ENCODE results near the gene PALD1. TPM values are rescaled to one million over a fixed set of nuclear protein-coding genes. Genes with fewer than 3 reads are reported as not detected.

Gene PALD1
- polyA plus RNA-seq, 3 donors = 0.04 to 0.11 TPM; not detected in 1

DNA sequence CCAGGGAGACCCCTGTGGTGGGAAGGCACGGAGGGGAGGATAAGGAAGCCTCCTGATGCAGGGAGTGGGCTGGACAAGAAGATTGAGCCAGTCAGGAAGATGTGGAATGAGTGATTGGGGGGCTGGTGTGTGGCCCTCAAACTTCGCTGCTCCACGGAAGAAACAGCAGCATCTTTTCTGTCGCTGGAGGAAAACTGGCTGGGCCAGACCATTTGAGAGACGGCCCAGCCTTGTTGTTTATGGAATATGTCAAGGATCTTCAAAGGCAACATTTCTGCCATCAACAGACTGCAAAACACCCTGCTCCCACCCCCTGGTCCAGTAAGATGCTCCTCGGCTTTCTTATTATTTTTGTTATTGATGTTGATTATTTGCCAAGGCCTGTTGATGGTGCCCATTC lies 29.4 kb downstream of the PALD1 start:
- 96% methylated on average over 4 of the region's 6 CpGs for WGBS (ENCODE audit: insufficient coverage)
- Mint-ChIP-seq H3K36me3 (no peaks in the 10 kb centered on the region), H3K9me3 (no peaks in the 10 kb centered on the region), H3K4me3 (no peak overlapping the region), H3K27ac (no peak overlapping the region), H3K4me1 (peaks cover 16% of the 10 kb centered on the region), H3K27me3 (ENCODE audit: low read depth in 3 of 3) (peaks cover 2 to 3% (median 3%) of the 10 kb centered on the region in 3 donors)
- intact Hi-C loops (cut with micrococcal nuclease) = no loop called here
- H3K4me3 ChIP-seq (replicated peaks in 1 of 3; ENCODE audit: low read depth in 2 of 3, low read length in 3 of 3) = no peak overlapping the region
- H4K20me1 ChIP-seq (ENCODE audit: insufficient read depth, low read length) = no peaks in the 10 kb centered on the region
- no peaks in the 10 kb centered on the region for H3K36me3 ChIP-seq (replicated peaks in 1 of 2; ENCODE audit: control insufficient read depth in 1 of 2, insufficient read depth in 2 of 2, low read length in 2 of 2)
- peaks cover 9 to 15% of the 10 kb centered on the region in 2 donors for H3K4me1 ChIP-seq (ENCODE audit: control insufficient read depth in 1 of 2, insufficient read depth in 2 of 2, low read length in 2 of 2)
- H3K27me3 ChIP-seq (ENCODE audit: control insufficient read depth in 2 of 2, insufficient read depth in 2 of 2, low read length in 2 of 2) = no peaks in the 10 kb centered on the region
- no peak for TF ChIP-seq CTCF (IDR thresholded peaks at IDR 0.05)
- no peak for DNase-seq
- no peaks in the 10 kb centered on the region for H3K9me3 ChIP-seq (replicated peaks in 1 of 2; ENCODE audit: control insufficient read depth in 1 of 2, insufficient read depth in 1 of 2, low read length in 2 of 2)
- H3K4me2 ChIP-seq (replicated peaks; ENCODE audit: extremely low read depth, low read length, poor library complexity, severe bottlenecking) = no peak overlapping the region
- H3K9ac ChIP-seq (ENCODE audit: insufficient read depth, low read length, poor library complexity, severe bottlenecking) = no peak overlapping the region
- H2AFZ ChIP-seq (ENCODE audit: insufficient read depth, low read depth, low read length, poor library complexity, severe bottlenecking) = no peak overlapping the region
- H3K79me2 ChIP-seq (ENCODE audit: insufficient read depth, low read length) = no peaks in the 10 kb centered on the region
- no peak overlapping the region for H3K27ac ChIP-seq (ENCODE audit: low read depth in 1 of 2, low read length in 2 of 2)

DNA sequence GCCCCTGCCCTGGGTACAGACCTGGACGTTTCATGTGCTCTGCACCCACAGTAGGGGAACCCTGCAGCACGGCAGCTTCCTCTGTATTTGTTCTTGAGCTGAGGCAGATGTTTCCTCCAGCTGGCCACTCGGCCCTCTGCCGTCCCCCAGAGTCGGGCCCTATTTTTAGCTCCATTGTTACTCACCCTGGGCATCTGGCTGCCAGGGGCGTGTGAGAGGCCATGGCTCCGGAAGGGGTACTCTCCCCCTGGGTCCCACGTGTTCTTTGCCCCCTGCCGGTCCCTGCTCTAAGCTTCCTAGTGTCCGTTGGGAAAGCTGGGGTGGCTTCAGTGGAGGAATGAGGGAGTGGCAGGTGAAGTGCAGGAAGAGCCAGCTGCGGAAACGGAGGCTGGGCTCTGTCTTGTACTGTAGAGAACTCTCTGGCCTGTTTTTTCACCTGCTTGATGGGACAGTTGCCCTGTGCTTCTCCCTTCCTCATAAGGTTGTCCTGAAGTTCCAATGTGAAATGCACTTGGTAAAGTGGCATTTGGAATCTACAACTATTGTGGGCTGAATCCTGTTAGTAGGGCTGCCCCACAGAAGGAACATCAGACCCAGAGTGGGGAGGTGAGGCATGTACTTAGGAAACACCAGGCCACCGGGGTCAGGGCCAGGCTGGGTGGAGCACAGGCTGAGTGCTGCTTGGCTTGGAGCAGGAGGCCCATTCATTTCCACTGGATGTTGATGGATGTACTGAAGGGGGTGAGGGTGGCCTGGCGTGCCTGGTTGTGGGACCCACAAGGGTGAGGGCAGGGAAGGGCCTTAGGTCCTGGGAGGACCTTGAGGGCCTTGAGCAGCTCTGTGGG lies 30.6 kb downstream of the PALD1 start:
- Histone ChIP-seq H3K27me3 (ENCODE audit: control insufficient read depth in 2 of 2, insufficient read depth in 2 of 2, low read length in 2 of 2) (no peaks in the 10 kb centered on the region), H3K4me3 (replicated peaks in 1 of 3; ENCODE audit: low read depth in 2 of 3, low read length in 3 of 3) (no peak overlapping the region), H3K36me3 (replicated peaks in 1 of 2; ENCODE audit: control insufficient read depth in 1 of 2, insufficient read depth in 2 of 2, low read length in 2 of 2) (no peaks in the 10 kb centered on the region), H4K20me1 (ENCODE audit: insufficient read depth, low read length) (no peaks in the 10 kb centered on the region), H3K9me3 (replicated peaks in 1 of 2; ENCODE audit: control insufficient read depth in 1 of 2, insufficient read depth in 1 of 2, low read length in 2 of 2) (no peaks in the 10 kb centered on the region), H3K27ac (ENCODE audit: low read depth in 1 of 2, low read length in 2 of 2) (no peak overlapping the region), H3K4me1 (ENCODE audit: control insufficient read depth in 1 of 2, insufficient read depth in 2 of 2, low read length in 2 of 2) (peaks cover 9 to 15% of the 10 kb centered on the region in 2 donors), H3K4me2 (replicated peaks; ENCODE audit: extremely low read depth, low read length, poor library complexity, severe bottlenecking) (peak overlapping the region; percentile 14), H3K79me2 (ENCODE audit: insufficient read depth, low read length) (no peaks in the 10 kb centered on the region), H3K9ac (ENCODE audit: insufficient read depth, low read length, poor library complexity, severe bottlenecking) (no peak overlapping the region), H2AFZ (ENCODE audit: insufficient read depth, low read depth, low read length, poor library complexity, severe bottlenecking) (peak overlapping the region; percentile 70)
- H3K4me1 Mint-ChIP-seq = peaks cover 16% of the 10 kb centered on the region
- DNase-seq = no peak
- intact Hi-C loops (cut with micrococcal nuclease) = no loop called here
- H3K9me3 Mint-ChIP-seq = no peaks in the 10 kb centered on the region
- no peaks in the 10 kb centered on the region for H3K36me3 Mint-ChIP-seq
- peak overlapping the region in 1 of 7 donors; percentile 15 for H3K27ac Mint-ChIP-seq
- peaks cover 2 to 3% (median 3%) of the 10 kb centered on the region in 3 donors for H3K27me3 Mint-ChIP-seq (ENCODE audit: low read depth in 3 of 3)
- WGBS (ENCODE audit: insufficient coverage) = 7% methylated on average over 14 of the region's 14 CpGs
- no peak for TF ChIP-seq CTCF (IDR thresholded peaks at IDR 0.05)
- peak overlapping the region in 1 of 2 donors; percentile 46 for H3K4me3 Mint-ChIP-seq
